H9 (cell line): ENCODE results near the gene VPREB1. TPM values are rescaled to one million over a fixed set of nuclear protein-coding genes. Genes with fewer than 3 reads are reported as not detected.

ENCODE experiments used
- DNase-seq: peaks from one replicate; pipeline ENCODE4 v3.0.0-alpha.2; 2017
- H2AFZ ChIP-seq: one replicate; pipeline ENCODE4 v1.6.1; 2013; ENCODE audit warnings: mild to moderate bottlenecking, low read length, control low read depth, moderate library complexity
- H2AK5ac ChIP-seq: 2 replicates; pipeline ENCODE4 v1.6.1; 2013; ENCODE audit warnings: low read length, control low read depth, mixed read lengths; ENCODE audit not compliant: insufficient read length
- H2BK120ac ChIP-seq: one replicate; pipeline ENCODE4 v1.6.1; 2013; ENCODE audit warnings: low read depth, mild to moderate bottlenecking, low read length, control low read depth, inconsistent platforms; ENCODE audit not compliant: poor library complexity, severe bottlenecking
- H2BK12ac ChIP-seq: 2 replicates; pipeline ENCODE4 v1.6.1; 2013; ENCODE audit warnings: low read length, control low read depth, mixed read lengths, low read depth; ENCODE audit not compliant: insufficient read length
- H2BK15ac ChIP-seq: 2 replicates; pipeline ENCODE4 v1.6.1; 2013; ENCODE audit warnings: low read depth, low read length, control low read depth
- H2BK20ac ChIP-seq: one replicate; pipeline ENCODE4 v1.6.1; 2013; ENCODE audit warnings: low read depth, mild to moderate bottlenecking, low read length, control low read depth, inconsistent platforms; ENCODE audit not compliant: poor library complexity, severe bottlenecking
- H2BK5ac ChIP-seq: 2 replicates; pipeline ENCODE4 v1.6.1; 2013; ENCODE audit warnings: low read length, control low read depth, mixed read lengths; ENCODE audit not compliant: insufficient read length
- H3K14ac ChIP-seq: 2 replicates; pipeline ENCODE4 v1.6.1; 2013; ENCODE audit warnings: low read length, control low read depth; ENCODE audit not compliant: insufficient read depth
- H3K18ac ChIP-seq: 2 replicates; pipeline ENCODE4 v1.6.1; 2013; ENCODE audit warnings: low read depth, mild to moderate bottlenecking, mixed read lengths, low read length, control low read depth; ENCODE audit not compliant: insufficient read length
- H3K23ac ChIP-seq: 2 replicates; pipeline ENCODE4 v1.6.1; 2013; ENCODE audit warnings: low read length, control low read depth, mixed read lengths, low read depth; ENCODE audit not compliant: insufficient read length
- H3K23me2 ChIP-seq: 2 replicates; pipeline ENCODE4 v1.6.1; 2013; ENCODE audit warnings: low read depth, mild to moderate bottlenecking, mixed read lengths, low read length, control low read depth; ENCODE audit not compliant: insufficient read length, poor library complexity, severe bottlenecking
- H3K27ac ChIP-seq: 2 replicates; pipeline ENCODE4 v1.5.1; 2013; ENCODE audit warnings: low read length, control low read depth, mixed read lengths, low read depth; ENCODE audit not compliant: insufficient read length
- H3K27me3 ChIP-seq: 2 replicates; pipeline ENCODE4 v1.6.1; 2013; ENCODE audit warnings: low read length, control low read depth, inconsistent platforms; ENCODE audit not compliant: insufficient read depth
- H3K4ac ChIP-seq: 2 replicates; pipeline ENCODE4 v1.6.1; 2013; ENCODE audit warnings: low read depth, mild to moderate bottlenecking, control low read depth, inconsistent platforms, low read length, moderate library complexity
- H3K4me1 ChIP-seq: 2 replicates; pipeline ENCODE4 v1.6.1; 2013; ENCODE audit warnings: low read length, control low read depth, inconsistent platforms; ENCODE audit not compliant: insufficient read depth
- H3K4me2 ChIP-seq: 2 replicates; pipeline ENCODE4 v1.6.1; 2013; ENCODE audit warnings: low read length, control low read depth, mixed read lengths; ENCODE audit not compliant: insufficient read length, insufficient read depth
- H3K56ac ChIP-seq: 2 replicates; pipeline ENCODE4 v1.6.1; 2013; ENCODE audit warnings: low read depth, mild to moderate bottlenecking, mixed read lengths, low read length, control low read depth; ENCODE audit not compliant: insufficient read length
- H3K79me1 ChIP-seq: 2 replicates; pipeline ENCODE4 v1.6.1; 2013; ENCODE audit warnings: low read depth, mild to moderate bottlenecking, moderate library complexity, low read length, control low read depth, inconsistent platforms; ENCODE audit not compliant: insufficient read depth, poor library complexity, severe bottlenecking
- H3K79me2 ChIP-seq: 2 replicates; pipeline ENCODE4 v1.6.1; 2013; ENCODE audit warnings: low read length, control low read depth, inconsistent platforms; ENCODE audit not compliant: insufficient read depth
- H3K9ac ChIP-seq: 2 replicates; pipeline ENCODE4 v1.6.1; 2013; ENCODE audit warnings: low read length, control low read depth, mixed read lengths; ENCODE audit not compliant: insufficient read length; ENCODE audit errors: extremely low read depth
- H3K9me3 ChIP-seq: one replicate; pipeline ENCODE4 v1.6.1; 2013; ENCODE audit warnings: low read depth, low read length, inconsistent platforms; ENCODE audit not compliant: control insufficient read depth
- H3T11ph ChIP-seq: one replicate; pipeline ENCODE4 v1.6.1; 2013; ENCODE audit warnings: mild to moderate bottlenecking, low read length, control low read depth, inconsistent platforms
- H4K20me1 ChIP-seq: one replicate; pipeline ENCODE4 v1.6.1; 2013; ENCODE audit not compliant: control insufficient read depth, insufficient read length, insufficient read depth
- H4K5ac ChIP-seq: 2 replicates; pipeline ENCODE4 v1.6.1; 2013; ENCODE audit warnings: low read depth, mild to moderate bottlenecking, mixed read lengths, low read length, control low read depth; ENCODE audit not compliant: insufficient read length
- H4K8ac ChIP-seq: replicated peaks from 2 replicates; pipeline ENCODE4 v1.6.1; 2013; ENCODE audit warnings: low read length, control low read depth, mixed read lengths, low read depth; ENCODE audit not compliant: insufficient read length
- H4K91ac ChIP-seq: 2 replicates; pipeline ENCODE4 v1.6.1; 2013; ENCODE audit warnings: low read depth, mild to moderate bottlenecking, moderate library complexity, mixed read lengths, low read length, control low read depth; ENCODE audit not compliant: insufficient read length
- H3K27ac Mint-ChIP-seq, 3 experiments: 2 replicates in 2 of 3; 3 replicates in 1 of 3; pipeline ENCODE4 v1.8.0; 2020 to 2021; ENCODE audit warnings: mixed read lengths in 3 of 3, mild to moderate bottlenecking in 1 of 3, moderate library complexity in 1 of 3
- H3K27me3 Mint-ChIP-seq: 2 replicates; pipeline ENCODE4 v1.8.0; 2021; ENCODE audit warnings: low read depth, mild to moderate bottlenecking, moderate library complexity, mixed read lengths
- H3K36me3 Mint-ChIP-seq, 3 experiments: 2 replicates in 2 of 3; 3 replicates in 1 of 3; pipeline ENCODE4 v1.8.0; 2020 to 2021; ENCODE audit warnings: low read depth in 3 of 3, mixed read lengths in 3 of 3; ENCODE audit not compliant: insufficient read depth in 1 of 3
- H3K4me1 Mint-ChIP-seq, 2 experiments: 2 replicates each; pipeline ENCODE4 v1.8.0; 2020; ENCODE audit warnings: mixed read lengths in 2 of 2
- H3K4me3 Mint-ChIP-seq, 2 experiments: 2 replicates in 1 of 2; 3 replicates in 1 of 2; pipeline ENCODE4 v1.8.0; 2020 to 2021; ENCODE audit warnings: mild to moderate bottlenecking in 2 of 2, mixed read lengths in 2 of 2, moderate library complexity in 1 of 2
- H3K9me3 Mint-ChIP-seq, 2 experiments: 2 replicates in 1 of 2; 3 replicates in 1 of 2; pipeline ENCODE4 v1.8.0; 2020; ENCODE audit warnings: mild to moderate bottlenecking in 2 of 2, mixed read lengths in 2 of 2, moderate library complexity in 1 of 2
- CTCF ChIP-seq: fragments of 200-600 bp; sonication (generic); conservative IDR thresholded peaks from 3 replicates; pipeline ENCODE4 v1.8.0; 2021; ENCODE audit warnings: antibody characterized with exemption, mild to moderate bottlenecking
- WGBS: extraction: QIAGEN DNeasy Blood & Tissue Kit; methylation state at CpG from one replicate; pipeline ENCODE4 v1.1.7; 2013; ENCODE audit warnings: missing lambda C conversion rate, low lambda C conversion rate, mixed read lengths; ENCODE audit not compliant: insufficient read length; ENCODE audit errors: extremely low coverage; 5-methylcytosine and 5-hydroxymethylcytosine counted together
- long read RNA-seq: library from polyadenylated mRNA; unstranded; transcript quantifications from one replicate; pipeline ENCODE4 v2.0.0, GENCODE V29; 2020
- total RNA-seq: library from RNA; stranded (reverse); gene quantifications from 2 replicates; pipeline ENCODE4 v1.2.1, GENCODE V29; 2021

The VPREB1 gene
- total RNA-seq = not detected in 2 replicates
- long read RNA-seq = 0 reads

DNA sequence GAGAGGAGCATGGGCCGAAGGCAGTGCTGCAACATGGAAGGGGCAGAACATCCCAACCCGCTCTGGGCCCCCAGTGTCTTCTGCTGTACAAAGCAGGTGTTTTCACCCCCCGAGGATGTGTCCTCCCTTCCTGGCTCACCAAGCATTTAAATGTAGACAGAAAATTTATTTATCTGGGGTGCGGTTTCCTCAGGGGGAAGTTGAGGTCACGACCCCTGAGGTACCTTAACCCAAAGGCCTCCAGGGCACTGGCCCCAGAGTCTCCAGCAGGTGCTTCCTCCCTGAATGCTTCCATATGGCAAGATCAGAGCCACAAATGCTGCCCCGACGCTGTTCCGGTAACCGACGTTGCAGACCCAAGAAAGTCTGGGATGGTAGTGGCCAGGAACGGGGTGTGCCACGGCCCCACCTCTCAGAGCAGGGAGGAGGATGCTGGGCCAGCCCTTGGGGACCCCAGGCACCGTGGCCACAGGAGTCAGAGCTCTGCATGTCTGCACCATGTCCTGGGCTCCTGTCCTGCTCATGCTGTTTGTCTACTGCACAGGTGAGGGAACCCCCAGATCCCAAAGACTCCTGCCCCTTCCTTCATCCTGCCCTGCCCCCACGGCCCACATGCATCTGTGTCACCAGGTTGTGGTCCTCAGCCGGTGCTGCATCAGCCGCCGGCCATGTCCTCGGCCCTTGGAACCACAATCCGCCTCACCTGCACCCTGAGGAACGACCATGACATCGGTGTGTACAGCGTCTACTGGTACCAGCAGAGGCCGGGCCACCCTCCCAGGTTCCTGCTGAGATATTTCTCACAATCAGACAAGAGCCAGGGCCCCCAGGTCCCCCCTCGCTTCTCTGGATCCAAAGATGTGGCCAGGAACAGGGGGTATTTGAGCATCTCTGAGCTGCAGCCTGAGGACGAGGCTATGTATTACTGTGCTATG, at the start of gene VPREB1:
VPREB1 (plus strand) TSS at position 471 of the 935 bp plus-strand sequence; CDS start at position 499, 28 bp downstream.
- Histone ChIP-seq H2AFZ (no peak within 1 kb of the TSS), H3K79me2 (no peaks in the 10 kb centered on the region), H3K4ac (no peak within 1 kb of the TSS), H3K4me2 (no peak within 1 kb of the TSS), H3T11ph (no peak within 1 kb of the TSS), H2BK5ac (no peak within 1 kb of the TSS), H4K91ac (no peak within 1 kb of the TSS), H3K27me3 (peaks cover 94% of the 10 kb centered on the region), H3K9me3 (no peaks in the 10 kb centered on the region), H2AK5ac (no peak within 1 kb of the TSS), H3K56ac (no peak within 1 kb of the TSS), H3K4me1 (no peaks in the 10 kb centered on the region), H3K27ac (no peak within 1 kb of the TSS), H4K5ac (no peak within 1 kb of the TSS), H4K20me1 (no peaks in the 10 kb centered on the region), H3K18ac (no peak within 1 kb of the TSS), H2BK15ac (no peak within 1 kb of the TSS), H2BK12ac (no peak within 1 kb of the TSS), H3K79me1 (no peaks in the 10 kb centered on the region), H2BK120ac (no peak within 1 kb of the TSS), H2BK20ac (no peak within 1 kb of the TSS), H3K23me2 (no peaks in the 10 kb centered on the region), H3K23ac (no peak within 1 kb of the TSS), H3K14ac (no peak within 1 kb of the TSS), H4K8ac (no peak within 1 kb of the TSS), H3K9ac (no peak within 1 kb of the TSS)
- no peak for TF ChIP-seq CTCF
- peaks cover 100% of the 10 kb centered on the region for H3K27me3 Mint-ChIP-seq
- no peaks in the 10 kb centered on the region for H3K4me1 Mint-ChIP-seq
- no peak within 1 kb of the TSS for H3K27ac Mint-ChIP-seq
- no CpG with 5 or more reads among the region's 25 CpGs for WGBS
- no peak within 1 kb of the TSS for H3K4me3 Mint-ChIP-seq
- no peaks in the 10 kb centered on the region; a peak in 2 of 7 replicates for H3K36me3 Mint-ChIP-seq
- peaks cover 0 to 5% of the 10 kb centered on the region in 2 experiments; a peak in 3 of 5 replicates for H3K9me3 Mint-ChIP-seq
- DNase-seq = no peak
